NCI-H460 (cell line): ENCODE data around the gene BMERB1. TPM values are rescaled to one million over a fixed set of nuclear protein-coding genes. Genes with fewer than 3 reads are reported as not detected.

Source experiments
- total RNA-seq: library from RNA; depleted of rRNA; stranded (reverse); fragments of >200 nt; shearing (Covaris generic); gene quantifications from 2 replicates; pipeline ENCODE4 v1.2.3, GENCODE V29; 2014; rRNA removed

Gene BMERB1
- total RNA-seq, 1 experiment from 2014 or later: 35.8 TPM

Other genes starting within 250 kb of the BMERB1 start
- 20.2 and 22.6 TPM in 2 replicates for gene NPIPA5, start 56.3 kb upstream of the BMERB1 start, total RNA-seq
- gene MPV17L, start 38.8 kb upstream of the BMERB1 start, total RNA-seq: 2.8 and 3.7 TPM in 2 replicates
- gene MARF1, start 208.6 kb downstream of the BMERB1 start, total RNA-seq: 22.2 and 22.7 TPM in 2 replicates
- 96.7 and 103 TPM in 2 replicates for gene NDE1, start 215.7 kb downstream of the BMERB1 start, total RNA-seq